HepG2 (cell line): ENCODE measurements around the gene ARHGAP4. TPM values are rescaled to one million over a fixed set of nuclear protein-coding genes. Genes with fewer than 3 reads are reported as not detected.

Experiments
- ATAC-seq: fragments of 200-7000 bp; cut with Tn5 transposase; 3 replicates; pipeline ENCODE4 v1.9.1; 2020; ENCODE audit warnings: mild to moderate bottlenecking, moderate library complexity
- BruUV-seq: library from RNA; stranded (reverse); fragments of 400-500 nt; replicated peaks from 2 replicates; lab custom pipeline; 2021; lab: Mats Ljungman, UMichigan
- CTCF ChIA-PET: fragments of 300-600 bp; formaldehyde crosslinking; extraction: SDS; loops from one replicate; lab custom pipeline; 2021; ENCODE audit warnings: low total read pairs, inconsistent platforms, low intra/inter-chr PET ratio; lab: Yijun Ruan, JAX
- POLR2A ChIA-PET: fragments of 350-600 bp; sonication (Branson Sonifier 250); formaldehyde crosslinking; loops from one replicate; lab custom pipeline; 2020; ENCODE audit warnings: antibody characterized with exemption, inconsistent platforms; lab: Yijun Ruan, JAX
- DNase-seq: peaks from one replicate; pipeline ENCODE4 v3.0.0-alpha.2; 2015; ENCODE audit warnings: low spot score
- FAIRE-seq: peaks from 3 replicates; lab custom pipeline; 2011; peaks lifted over from hg19 to GRCh38; lab: Jason Lieb, UNC
- H2AFZ ChIP-seq: one replicate; pipeline ENCODE4 v1.6.1; 2011; ENCODE audit warnings: low read length, inconsistent platforms
- H3K27ac ChIP-seq: fragments of 300-600 bp; 3 replicates; pipeline ENCODE4 v1.8.0; 2011; ENCODE audit warnings: mixed run types, mild to moderate bottlenecking, mixed read lengths, low read length, inconsistent platforms; ENCODE audit not compliant: insufficient read depth; ENCODE audit errors: extremely low read length
- H3K27me3 ChIP-seq, 2 experiments: fragments of 200-600 bp in 1 of 2; 2 replicates in 1 of 2; 3 replicates in 1 of 2; pipeline versions ENCODE4 v1.6.0 to v1.8.0; 2011; ENCODE audit warnings: low read length in 2 of 2, mild to moderate bottlenecking in 2 of 2, moderate library complexity in 2 of 2, inconsistent platforms in 1 of 2; ENCODE audit not compliant: insufficient read depth in 2 of 2, control insufficient read depth in 1 of 2
- H3K36me3 ChIP-seq, 2 experiments: fragments of 200-600 bp in 1 of 2; replicated peaks in 1 of 2; 2 replicates in 1 of 2; 3 replicates in 1 of 2; pipeline versions ENCODE4 v1.5.1 to v1.8.0; 2011; ENCODE audit warnings: low read length in 2 of 2, inconsistent platforms in 1 of 2; ENCODE audit not compliant: insufficient read depth in 2 of 2, control insufficient read depth in 1 of 2
- H3K4me1 ChIP-seq: 2 replicates; pipeline ENCODE4 v1.5.1; 2012; ENCODE audit warnings: low read length, inconsistent platforms; ENCODE audit not compliant: insufficient read depth
- H3K4me2 ChIP-seq: 2 replicates; pipeline ENCODE4 v1.6.0; 2011; ENCODE audit warnings: low read depth, low read length, inconsistent platforms
- H3K4me3 ChIP-seq, 3 experiments: fragments of 200-600 bp in 1 of 3; sonication (generic), shearing (Covaris generic) in 1 of 3; replicated peaks in 1 of 3; 2 replicates each; pipeline ENCODE4 v1.5.1; 2011 to 2016; ENCODE audit warnings: low read length in 3 of 3, inconsistent platforms in 2 of 3, low read depth in 2 of 3, mild to moderate bottlenecking in 2 of 3, control low read depth in 1 of 3, mixed read lengths in 1 of 3; ENCODE audit not compliant: insufficient read depth in 1 of 3
- H3K79me2 ChIP-seq: one replicate; pipeline ENCODE4 v1.6.1; 2011; ENCODE audit warnings: low read length, inconsistent platforms; ENCODE audit not compliant: insufficient read depth
- H3K9ac ChIP-seq: 2 replicates; pipeline ENCODE4 v1.6.0; 2011; ENCODE audit warnings: mild to moderate bottlenecking, low read depth, low read length, inconsistent platforms; ENCODE audit not compliant: insufficient read depth
- H3K9me3 ChIP-seq: 2 replicates; pipeline ENCODE4 v1.5.1; 2012; ENCODE audit warnings: mild to moderate bottlenecking, low read length
- H4K20me1 ChIP-seq: 2 replicates; pipeline ENCODE4 v1.6.0; 2011; ENCODE audit warnings: inconsistent platforms, mild to moderate bottlenecking, low read length, moderate library complexity; ENCODE audit not compliant: insufficient read depth
- MTA1 ChIP-seq: sonication (generic); formaldehyde crosslinking; IDR thresholded peaks from 2 replicates; pipeline ENCODE4 v1.4.0; 2020; ENCODE audit warnings: missing genetic modification reagents, mild to moderate bottlenecking, borderline replicate concordance
- SATB2 ChIP-seq: sonication (generic); formaldehyde crosslinking; IDR thresholded peaks from 2 replicates; pipeline ENCODE4 v1.5.0; 2020; ENCODE audit warnings: missing genetic modification reagents
- ZBTB7B ChIP-seq: sonication (generic); formaldehyde crosslinking; IDR thresholded peaks from 2 replicates; pipeline ENCODE4 v1.4.0; 2020; ENCODE audit warnings: missing genetic modification reagents
- ZNF629 ChIP-seq: sonication (generic); formaldehyde crosslinking; conservative IDR thresholded peaks from 2 replicates; pipeline ENCODE4 v1.5.0; 2020; ENCODE audit warnings: missing genetic modification reagents
- WGBS: methylation state at CpG from one replicate; pipeline ENCODE4 v1.1.6; 2017; ENCODE audit warnings: low lambda C conversion rate; 5-methylcytosine and 5-hydroxymethylcytosine counted together
- in situ Hi-C: cut with HindIII; loops from 2 replicates; pipeline ENCODE4 v1.10.0; 2017; ENCODE audit warnings: low pct_unique_long_range_greater_than_20kb; ENCODE audit not compliant: extremely low pct_ligation_motif_present
- intact Hi-C: fragments of 100-400 bp; cut with micrococcal nuclease; formaldehyde crosslinking; loops from one replicate; pipeline ENCODE4 v1.10.0; 2022; ENCODE audit not compliant: unreplicated experiment
- polyA plus RNA-seq, 8 experiments: library from polyadenylated mRNA; depleted of rRNA in 3 of 8; stranded (reverse) in 7 of 8; unstranded in 1 of 8; fragments of >200 nt; fragmentation: Illumina TruSeq in 4 of 8; extraction: Trizol in 4 of 8; gene quantifications; 2 replicates each; pipeline versions ENCODE4 v1.2.1 to v1.2.3, GENCODE V29; 2011 to 2016; ENCODE audit warnings: low read depth in 4 of 8, missing spikeins in 1 of 8, mixed read lengths in 1 of 8; ENCODE audit not compliant: insufficient read depth in 1 of 8
- total RNA-seq, 5 experiments: library from RNA; depleted of rRNA; stranded (reverse); fragments of >200 nt; fragmentation: Illumina TruSeq; extraction: Trizol; gene quantifications; 2 replicates each; pipeline ENCODE4 v1.2.3, GENCODE V29; 2016; ENCODE audit warnings: low read depth in 1 of 5
- TF ChIP-seq, protein P1 (sequence below): IDR thresholded peaks from 2 replicates; pipeline ENCODE4 v1.6.1; 2018; ENCODE audit warnings: missing genetic modification reagents

ARHGAP4 gene
- total and polyA plus RNA-seq, 2 of the 13 experiments (the other 11 are each of a cell fraction or from before 2014, with no cell fraction given), result 0.57 to 0.64 TPM

DNA sequence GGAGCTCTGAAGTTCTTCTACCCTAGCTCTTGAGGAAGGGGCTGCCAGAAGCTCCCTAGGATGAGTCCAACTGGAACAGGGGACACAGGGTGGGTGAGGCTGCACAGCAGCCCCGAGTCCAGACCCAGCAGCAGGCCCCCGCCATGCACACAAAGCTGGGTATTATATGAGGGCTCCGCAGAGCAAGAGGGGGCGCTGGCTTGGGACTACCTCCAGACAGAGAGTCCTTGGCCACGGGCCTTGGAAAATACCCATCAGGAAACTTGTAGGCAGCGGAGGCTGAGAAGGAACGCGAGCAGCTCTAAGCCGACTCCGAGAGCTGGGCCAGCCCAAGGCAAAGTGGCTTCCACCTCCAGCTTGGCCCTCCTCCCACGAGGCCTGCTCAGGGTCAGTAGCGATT lies 37.5 kb upstream of the ARHGAP4 start:
- in situ Hi-C loops, result no loop called here
- H3K79me2 ChIP-seq, result peaks cover 50% of the 10 kb centered on the region
- no peak for FAIRE-seq
- BruUV-seq, result no TSS peak
- peaks cover 17 to 63% of the 10 kb centered on the region in 2 experiments; a peak in 4 of 5 replicates for H3K36me3 ChIP-seq
- CTCF ChIA-PET, result no interaction called here
- H3K27me3 ChIP-seq, result no peaks in the 10 kb centered on the region
- no peak overlapping the region for H3K4me3 ChIP-seq
- H2AFZ ChIP-seq, result no peak overlapping the region
- no peak for TF ChIP-seq ZBTB7B (CRISPR knock-in tag)
- peaks cover 25% of the 10 kb centered on the region for H3K4me1 ChIP-seq
- no peak overlapping the region for H3K27ac ChIP-seq
- intact Hi-C loops, result no loop called here
- DNase-seq, result no peak
- POLR2A ChIA-PET, result no interaction called here
- H3K4me2 ChIP-seq, result no peak overlapping the region
- H3K9me3 ChIP-seq, result no peaks in the 10 kb centered on the region
- WGBS, result no CpG with 5 or more reads among the region's 12 CpGs
- H4K20me1 ChIP-seq, result peaks cover 37% of the 10 kb centered on the region
- ATAC-seq, result no peak
- no peak overlapping the region for H3K9ac ChIP-seq

DNA sequence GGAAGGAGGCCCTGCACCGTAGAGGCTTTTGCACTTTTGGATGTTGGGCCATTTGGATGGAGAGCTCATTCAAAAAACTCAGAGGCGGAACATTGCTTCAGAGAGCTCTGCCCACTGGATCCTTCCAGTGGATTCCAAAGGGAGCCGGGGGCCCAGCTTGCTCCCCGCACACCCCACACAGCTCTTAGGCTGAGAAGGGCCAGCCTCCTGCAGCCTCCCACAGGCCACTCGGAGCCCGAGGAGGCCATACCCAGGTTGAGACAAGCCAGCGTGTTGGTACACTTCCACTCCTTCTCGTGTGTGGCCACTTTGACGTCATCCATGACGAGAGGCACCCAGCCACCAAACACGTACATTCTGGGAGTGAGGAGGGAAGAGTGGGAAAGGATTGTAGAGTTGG lies 35.2 kb upstream of the ARHGAP4 start:
- Histone ChIP-seq H3K4me3 (no peak overlapping the region), H3K36me3 (peaks cover 19 to 75% of the 10 kb centered on the region in 2 experiments; a peak in 4 of 5 replicates), H3K9ac (no peak overlapping the region), H3K79me2 (peaks cover 27% of the 10 kb centered on the region), H4K20me1 (peaks cover 15% of the 10 kb centered on the region; the same call in 1 of the 2 replicates), H3K27me3 (no peaks in the 10 kb centered on the region), H2AFZ (no peak overlapping the region), H3K4me1 (0 out of 2 replicates have a peak, but pooled peaks cover 3% of the 10 kb centered on the region), H3K4me2 (no peak overlapping the region), H3K27ac (no peak overlapping the region), H3K9me3 (no peaks in the 10 kb centered on the region)
- in situ Hi-C loops, result no loop called here
- FAIRE-seq, result no peak
- no TSS peak for BruUV-seq
- ChIA-PET CTCF (no interaction called here), POLR2A (no interaction called here)
- DNase-seq, result no peak
- WGBS, result 98% methylated on average over 8 of the region's 11 CpGs
- no peak for ATAC-seq
- intact Hi-C loops, result no loop called here
- TF ChIP-seq, protein P1, sequence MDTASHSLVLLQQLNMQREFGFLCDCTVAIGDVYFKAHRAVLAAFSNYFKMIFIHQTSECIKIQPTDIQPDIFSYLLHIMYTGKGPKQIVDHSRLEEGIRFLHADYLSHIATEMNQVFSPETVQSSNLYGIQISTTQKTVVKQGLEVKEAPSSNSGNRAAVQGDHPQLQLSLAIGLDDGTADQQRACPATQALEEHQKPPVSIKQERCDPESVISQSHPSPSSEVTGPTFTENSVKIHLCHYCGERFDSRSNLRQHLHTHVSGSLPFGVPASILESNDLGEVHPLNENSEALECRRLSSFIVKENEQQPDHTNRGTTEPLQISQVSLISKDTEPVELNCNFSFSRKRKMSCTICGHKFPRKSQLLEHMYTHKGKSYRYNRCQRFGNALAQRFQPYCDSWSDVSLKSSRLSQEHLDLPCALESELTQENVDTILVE (CRISPR knock-in tag), result no peak
- TF ChIP-seq MTA1 (CRISPR knock-in tag) (no peak), ZNF629 (CRISPR knock-in tag) (no peak), SATB2 (CRISPR knock-in tag) (no peak)
